Ishikawa (cell line): ENCODE results near the gene ATP6V1G2.

Source experiments
- NFIC ChIP-seq: IDR thresholded peaks from 2 replicates; pipeline ENCODE4 v1.6.1; 2012
- TAF1 ChIP-seq: IDR thresholded peaks from 2 replicates; pipeline ENCODE4 v1.6.1; 2012; ENCODE audit warnings: low read depth, mild to moderate bottlenecking
- TEAD4 ChIP-seq: IDR thresholded peaks from 2 replicates; pipeline ENCODE4 v1.6.1; 2012

GRCh38 chr6:31578184-31579118, 32.0 kb upstream of the ATP6V1G2 start:
- TF ChIP-seq NFIC (no peak), TEAD4 (no peak), TAF1 (no peak)
